ENCODE data around the gene SAMD9L.
A peak's percentile ranks its signal among the peaks of the same experiment; 100 is the strongest.

Gene SAMD9L

DNA sequence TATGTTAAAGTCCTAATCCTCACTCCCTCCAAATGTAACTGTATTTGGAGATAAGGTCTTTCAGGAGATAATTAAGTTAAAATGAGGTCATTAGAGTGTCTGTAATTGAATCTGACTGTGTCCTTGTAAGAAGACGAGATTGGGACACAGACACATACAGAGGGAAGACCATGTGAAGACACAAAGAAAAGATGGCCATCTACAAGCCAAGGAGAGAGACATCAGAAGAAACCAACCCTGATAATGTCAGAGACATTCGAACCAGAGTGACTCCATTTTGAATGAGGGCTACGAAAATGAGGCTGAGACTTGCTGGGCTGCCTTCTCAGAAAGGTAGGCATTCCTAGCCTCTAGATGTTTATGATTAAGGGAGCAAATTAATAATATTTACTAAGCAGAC, 542 bp upstream of the SAMD9L start:
- no peaks in the 10 kb centered on the region for H3K9me2 ChIP-seq (replicated peaks; ENCODE audit: insufficient read depth, low read length)
- H3K27ac ChIP-seq (ENCODE audit: low read depth, low read length), result no peak overlapping the region
- H3K9ac ChIP-seq (ENCODE audit: low read length), result no peak overlapping the region
- no peaks in the 10 kb centered on the region for H3K9me3 ChIP-seq (ENCODE audit: insufficient read depth, low read length)
- no peaks in the 10 kb centered on the region for H3K36me3 ChIP-seq (ENCODE audit: low read length)
- H3K27me3 ChIP-seq (ENCODE audit: low read length), result no peaks in the 10 kb centered on the region
- no peak overlapping the region for H3K4me3 ChIP-seq (ENCODE audit: insufficient read depth, low read length, poor library complexity, severe bottlenecking)
- peak overlapping the region; percentile 64 for H2AFZ ChIP-seq (ENCODE audit: low read depth, low read length, severe bottlenecking)
- peak overlapping the region; percentile 34 for H3K4me2 ChIP-seq (ENCODE audit: low read depth, low read length, poor library complexity, severe bottlenecking)
- no peaks in the 10 kb centered on the region for H4K20me1 ChIP-seq (ENCODE audit: low read depth, low read length)
- TF ChIP-seq, protein P1, sequence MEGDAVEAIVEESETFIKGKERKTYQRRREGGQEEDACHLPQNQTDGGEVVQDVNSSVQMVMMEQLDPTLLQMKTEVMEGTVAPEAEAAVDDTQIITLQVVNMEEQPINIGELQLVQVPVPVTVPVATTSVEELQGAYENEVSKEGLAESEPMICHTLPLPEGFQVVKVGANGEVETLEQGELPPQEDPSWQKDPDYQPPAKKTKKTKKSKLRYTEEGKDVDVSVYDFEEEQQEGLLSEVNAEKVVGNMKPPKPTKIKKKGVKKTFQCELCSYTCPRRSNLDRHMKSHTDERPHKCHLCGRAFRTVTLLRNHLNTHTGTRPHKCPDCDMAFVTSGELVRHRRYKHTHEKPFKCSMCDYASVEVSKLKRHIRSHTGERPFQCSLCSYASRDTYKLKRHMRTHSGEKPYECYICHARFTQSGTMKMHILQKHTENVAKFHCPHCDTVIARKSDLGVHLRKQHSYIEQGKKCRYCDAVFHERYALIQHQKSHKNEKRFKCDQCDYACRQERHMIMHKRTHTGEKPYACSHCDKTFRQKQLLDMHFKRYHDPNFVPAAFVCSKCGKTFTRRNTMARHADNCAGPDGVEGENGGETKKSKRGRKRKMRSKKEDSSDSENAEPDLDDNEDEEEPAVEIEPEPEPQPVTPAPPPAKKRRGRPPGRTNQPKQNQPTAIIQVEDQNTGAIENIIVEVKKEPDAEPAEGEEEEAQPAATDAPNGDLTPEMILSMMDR (IDR thresholded peaks at IDR 0.05; ENCODE audit: insufficient read depth, low read length, poor library complexity, severe bottlenecking), result no peak
- no peak for TF ChIP-seq EZH2phosphoT487 (conservative IDR thresholded peaks at IDR 0.05; ENCODE audit: low read length)
- H3K79me2 ChIP-seq (ENCODE audit: insufficient read depth, low read length), result no peaks in the 10 kb centered on the region
- no peaks in the 10 kb centered on the region for H3F3A ChIP-seq (ENCODE audit: insufficient read depth)

DNA sequence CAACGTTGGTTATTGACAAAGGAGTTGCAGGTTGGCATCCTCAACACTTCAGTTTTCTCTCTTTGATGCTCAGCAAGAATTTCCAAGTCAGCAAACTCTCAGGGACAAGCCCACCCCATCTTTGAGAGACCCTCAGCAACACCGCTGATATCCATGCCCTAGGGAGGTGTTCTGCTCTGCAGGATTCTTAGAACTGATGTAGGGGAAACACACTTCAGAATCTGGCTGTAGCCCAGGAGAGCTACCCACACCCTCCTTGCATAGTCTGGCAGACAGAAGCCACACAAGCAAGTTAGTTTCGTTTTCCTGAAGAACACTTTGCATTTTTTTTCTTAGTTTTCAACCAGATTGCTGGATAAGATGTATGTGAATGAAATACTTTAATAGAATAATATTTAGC, 822 bp downstream of the SAMD9L start:
- TF ChIP-seq, protein P1 (IDR thresholded peaks at IDR 0.05; ENCODE audit: insufficient read depth, low read length, poor library complexity, severe bottlenecking), result no peak
- TF ChIP-seq EZH2phosphoT487 (conservative IDR thresholded peaks at IDR 0.05; ENCODE audit: low read length), result no peak
- H3K79me2 ChIP-seq (ENCODE audit: insufficient read depth, low read length), result no peaks in the 10 kb centered on the region
- H3K4me2 ChIP-seq (ENCODE audit: low read depth, low read length, poor library complexity, severe bottlenecking), result peak overlapping the region; percentile 34
- no peaks in the 10 kb centered on the region for H3K9me3 ChIP-seq (ENCODE audit: insufficient read depth, low read length)
- no peaks in the 10 kb centered on the region for H3K9me2 ChIP-seq (replicated peaks; ENCODE audit: insufficient read depth, low read length)
- no peak overlapping the region for H3K27ac ChIP-seq (ENCODE audit: low read depth, low read length)
- H3K27me3 ChIP-seq (ENCODE audit: low read length), result no peaks in the 10 kb centered on the region
- H2AFZ ChIP-seq (ENCODE audit: low read depth, low read length, severe bottlenecking), result no peak overlapping the region
- no peaks in the 10 kb centered on the region for H4K20me1 ChIP-seq (ENCODE audit: low read depth, low read length)
- H3K9ac ChIP-seq (ENCODE audit: low read length), result no peak overlapping the region
- H3K4me3 ChIP-seq (ENCODE audit: insufficient read depth, low read length, poor library complexity, severe bottlenecking), result peak overlapping the region; percentile 10
- no peaks in the 10 kb centered on the region for H3K36me3 ChIP-seq (ENCODE audit: low read length)
- no peaks in the 10 kb centered on the region for H3F3A ChIP-seq (ENCODE audit: insufficient read depth)

DNA sequence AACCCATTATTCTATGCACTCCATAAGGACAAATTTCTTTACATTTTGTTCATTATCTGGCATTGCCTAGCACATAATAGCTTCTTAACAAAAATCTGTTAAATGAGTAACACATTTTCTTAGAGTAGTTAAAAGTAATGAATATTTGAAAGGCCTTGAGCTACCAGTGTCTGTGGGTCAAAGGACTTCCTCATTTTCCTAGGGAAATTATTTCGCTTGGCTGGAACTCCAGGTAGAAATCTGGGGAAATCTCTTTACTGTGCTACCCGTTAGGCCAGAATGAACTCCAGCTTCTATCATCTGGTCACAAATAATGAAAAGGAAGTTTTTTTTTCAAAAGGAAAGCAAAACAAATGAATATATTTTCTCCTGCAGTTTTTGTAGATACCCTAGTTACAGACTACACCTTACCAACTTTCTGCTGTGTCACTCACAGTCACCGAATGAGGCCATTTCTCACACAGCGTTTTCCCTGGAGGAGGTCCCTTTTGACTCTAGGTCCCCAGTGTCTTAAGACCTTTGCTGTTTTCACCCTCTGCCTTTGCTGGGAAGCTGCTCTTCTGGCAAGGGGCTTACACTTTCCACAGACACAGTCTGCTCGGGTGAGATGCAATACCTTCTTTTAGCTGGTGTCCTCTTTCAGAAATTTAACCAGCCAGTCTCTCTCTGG, 1.6 kb downstream of the SAMD9L start:
- Histone ChIP-seq H3K4me2 (ENCODE audit: low read depth, low read length, poor library complexity, severe bottlenecking) (no peak overlapping the region), H3K9ac (ENCODE audit: low read length) (no peak overlapping the region), H4K20me1 (ENCODE audit: low read depth, low read length) (no peaks in the 10 kb centered on the region), H3K36me3 (ENCODE audit: low read length) (no peaks in the 10 kb centered on the region), H3F3A (ENCODE audit: insufficient read depth) (no peaks in the 10 kb centered on the region), H3K27me3 (ENCODE audit: low read length) (no peaks in the 10 kb centered on the region), H3K79me2 (ENCODE audit: insufficient read depth, low read length) (no peaks in the 10 kb centered on the region), H3K9me3 (ENCODE audit: insufficient read depth, low read length) (no peaks in the 10 kb centered on the region), H3K4me3 (ENCODE audit: insufficient read depth, low read length, poor library complexity, severe bottlenecking) (no peak overlapping the region), H3K9me2 (replicated peaks; ENCODE audit: insufficient read depth, low read length) (no peaks in the 10 kb centered on the region), H2AFZ (ENCODE audit: low read depth, low read length, severe bottlenecking) (no peak overlapping the region), H3K27ac (ENCODE audit: low read depth, low read length) (no peak overlapping the region)
- TF ChIP-seq, protein P1 (IDR thresholded peaks at IDR 0.05; ENCODE audit: insufficient read depth, low read length, poor library complexity, severe bottlenecking), result no peak
- no peak for TF ChIP-seq EZH2phosphoT487 (conservative IDR thresholded peaks at IDR 0.05; ENCODE audit: low read length)
